ENCODE results near the gene KDM2B.

Gene KDM2B

DNA sequence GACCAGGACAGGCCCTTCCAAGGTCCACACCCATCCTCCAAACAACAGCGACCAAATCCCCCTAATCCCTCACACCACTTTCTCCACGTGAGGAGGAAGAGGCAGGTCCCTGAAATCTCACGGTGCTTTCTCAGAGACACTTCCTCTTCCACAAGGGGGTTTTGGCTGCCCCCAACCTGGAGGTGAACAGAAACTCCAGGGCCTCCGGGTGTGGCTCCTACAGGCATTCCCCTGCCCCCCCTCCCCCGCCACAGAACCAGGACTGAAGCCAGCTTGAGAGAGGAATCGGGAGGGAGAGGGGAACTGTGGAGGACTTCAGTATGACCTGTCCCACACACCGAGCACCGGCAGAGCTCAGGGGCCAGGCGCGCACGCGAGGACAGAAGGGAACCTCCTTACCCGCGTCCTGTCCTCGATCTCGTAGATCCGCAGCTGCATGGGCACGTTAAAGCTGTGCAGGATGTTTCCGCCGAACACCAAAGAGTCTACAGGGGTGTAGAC lies 60.2 kb downstream of the KDM2B start:
- DNase-seq (ENCODE audit: low read depth in 2 of 2), result no peak
- TF ChIP-seq, protein P1, sequence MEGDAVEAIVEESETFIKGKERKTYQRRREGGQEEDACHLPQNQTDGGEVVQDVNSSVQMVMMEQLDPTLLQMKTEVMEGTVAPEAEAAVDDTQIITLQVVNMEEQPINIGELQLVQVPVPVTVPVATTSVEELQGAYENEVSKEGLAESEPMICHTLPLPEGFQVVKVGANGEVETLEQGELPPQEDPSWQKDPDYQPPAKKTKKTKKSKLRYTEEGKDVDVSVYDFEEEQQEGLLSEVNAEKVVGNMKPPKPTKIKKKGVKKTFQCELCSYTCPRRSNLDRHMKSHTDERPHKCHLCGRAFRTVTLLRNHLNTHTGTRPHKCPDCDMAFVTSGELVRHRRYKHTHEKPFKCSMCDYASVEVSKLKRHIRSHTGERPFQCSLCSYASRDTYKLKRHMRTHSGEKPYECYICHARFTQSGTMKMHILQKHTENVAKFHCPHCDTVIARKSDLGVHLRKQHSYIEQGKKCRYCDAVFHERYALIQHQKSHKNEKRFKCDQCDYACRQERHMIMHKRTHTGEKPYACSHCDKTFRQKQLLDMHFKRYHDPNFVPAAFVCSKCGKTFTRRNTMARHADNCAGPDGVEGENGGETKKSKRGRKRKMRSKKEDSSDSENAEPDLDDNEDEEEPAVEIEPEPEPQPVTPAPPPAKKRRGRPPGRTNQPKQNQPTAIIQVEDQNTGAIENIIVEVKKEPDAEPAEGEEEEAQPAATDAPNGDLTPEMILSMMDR (IDR thresholded peaks at IDR 0.05; ENCODE audit: low read depth, low read length), result no peak

GRCh38 chr12:121520119-121520518 lies 60.7 kb downstream of the KDM2B start:
- TF ChIP-seq, protein P1 (IDR thresholded peaks at IDR 0.05; ENCODE audit: low read depth, low read length), result no peak
- no peak overlapping the region for H3K4me3 ChIP-seq (replicated peaks in 1 of 2; ENCODE audit: low read depth in 2 of 2, low read length in 2 of 2)
- no peak for DNase-seq (ENCODE audit: low read depth in 2 of 2)

More for the DNA sequence above, 60.2 kb downstream of the KDM2B start:
- H3K4me3 ChIP-seq (replicated peaks in 1 of 2; ENCODE audit: low read depth in 2 of 2, low read length in 2 of 2), result no peak overlapping the region

DNA sequence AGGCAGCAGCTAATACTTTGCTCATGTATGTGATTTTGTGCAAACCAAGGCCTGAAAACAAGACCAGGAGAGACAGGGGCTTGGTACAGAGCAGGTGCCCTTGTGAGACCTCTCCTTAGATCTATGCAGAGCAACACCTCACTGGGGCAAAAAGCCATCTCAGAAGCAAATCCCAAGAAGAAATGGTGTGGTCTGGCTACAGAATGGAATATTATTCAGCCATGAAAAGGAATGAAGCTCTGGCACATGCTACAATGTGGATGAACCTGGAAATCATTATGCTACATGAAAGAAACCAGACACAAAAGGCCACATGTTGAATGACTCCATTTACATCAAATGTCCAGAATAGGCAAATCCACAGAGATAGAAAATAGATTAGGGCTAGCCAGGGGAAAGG lies 61.6 kb downstream of the KDM2B start:
- H3K4me3 ChIP-seq (replicated peaks in 1 of 2; ENCODE audit: low read depth in 2 of 2, low read length in 2 of 2), result no peak overlapping the region
- TF ChIP-seq, protein P1 (IDR thresholded peaks at IDR 0.05; ENCODE audit: low read depth, low read length), result no peak
- DNase-seq (ENCODE audit: low read depth in 2 of 2), result no peak

DNA sequence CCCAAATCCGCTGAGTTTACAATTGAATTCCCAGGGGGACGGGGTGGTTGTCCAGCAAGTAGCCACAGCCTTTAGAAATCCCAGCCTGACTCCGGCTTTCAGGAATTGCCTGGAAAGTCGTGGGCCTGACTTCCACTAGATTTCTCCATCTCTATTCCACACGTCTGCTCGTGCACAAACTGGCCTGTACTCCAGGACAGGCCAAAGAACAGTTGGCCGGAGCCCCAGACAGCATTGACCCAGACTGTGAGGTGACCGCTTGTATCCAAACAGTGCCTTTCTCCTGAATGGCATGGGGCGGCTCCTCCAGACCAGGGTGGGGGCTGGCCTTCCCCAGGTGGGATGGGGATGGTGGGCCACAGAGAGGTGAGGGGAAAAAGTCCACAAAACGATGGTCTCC lies 62.2 kb downstream of the KDM2B start:
- TF ChIP-seq, protein P1 (IDR thresholded peaks at IDR 0.05; ENCODE audit: low read depth, low read length), result no peak
- no peak overlapping the region for H3K4me3 ChIP-seq (replicated peaks in 1 of 2; ENCODE audit: low read depth in 2 of 2, low read length in 2 of 2)
- DNase-seq (ENCODE audit: low read depth in 2 of 2), result no peak

GRCh38 chr12:121516437-121517011 lies 64.3 kb downstream of the KDM2B start:
- DNase-seq (ENCODE audit: low read depth in 2 of 2), result no peak
- TF ChIP-seq, protein P1 (IDR thresholded peaks at IDR 0.05; ENCODE audit: low read depth, low read length), result no peak
- no peak overlapping the region for H3K4me3 ChIP-seq (replicated peaks in 1 of 2; ENCODE audit: low read depth in 2 of 2, low read length in 2 of 2)

GRCh38 chr12:121515615-121516014 lies 65.2 kb downstream of the KDM2B start:
- no peak overlapping the region for H3K4me3 ChIP-seq (replicated peaks in 1 of 2; ENCODE audit: low read depth in 2 of 2, low read length in 2 of 2)
- no peak for DNase-seq (ENCODE audit: low read depth in 2 of 2)
- TF ChIP-seq, protein P1 (IDR thresholded peaks at IDR 0.05; ENCODE audit: low read depth, low read length), result no peak

All from cardiac fibroblast (primary cell).